ENCODE results near the gene TRIM2. TPM values are rescaled to one million over a fixed set of nuclear protein-coding genes. Genes with fewer than 3 reads are reported as not detected.

TRIM2 gene
- polyA plus RNA-seq, 1 of the 3 experiments (the other 2 are of a cell fraction): 16.4 TPM

DNA sequence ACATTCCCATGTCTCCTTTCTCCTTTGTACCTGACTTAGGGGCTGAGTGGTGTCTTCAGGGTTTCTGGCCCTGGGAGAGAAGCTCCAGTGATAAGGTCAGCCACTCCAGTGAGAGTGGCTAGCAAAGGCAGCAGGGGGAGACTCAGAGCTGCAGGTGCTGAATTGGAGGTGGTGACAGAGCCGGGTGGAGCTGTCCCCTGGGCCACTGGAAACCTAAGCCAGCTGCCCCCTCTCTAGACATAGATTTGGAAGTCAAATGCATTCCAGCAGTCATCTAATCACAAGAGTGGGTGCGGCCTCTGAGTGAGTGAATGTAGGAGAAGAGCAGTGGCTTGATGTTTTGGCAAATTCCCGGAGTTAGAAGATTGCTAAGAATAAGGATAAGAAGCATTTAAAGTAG lies 28.5 kb downstream of the TRIM2 start (continued):
- TF ChIP-seq GATA2 (CRISPR knock-in tag; IDR thresholded peaks at IDR 0.05): no peak
- no peak for TF ChIP-seq EP300 (IDR thresholded peaks at IDR 0.05; ENCODE audit: borderline replicate concordance in 1 of 2, low read depth in 1 of 2, low read length in 1 of 2)
- no peak for TF ChIP-seq FOXM1 (IDR thresholded peaks at IDR 0.05; ENCODE audit: low read depth)
- TF ChIP-seq, protein P1, sequence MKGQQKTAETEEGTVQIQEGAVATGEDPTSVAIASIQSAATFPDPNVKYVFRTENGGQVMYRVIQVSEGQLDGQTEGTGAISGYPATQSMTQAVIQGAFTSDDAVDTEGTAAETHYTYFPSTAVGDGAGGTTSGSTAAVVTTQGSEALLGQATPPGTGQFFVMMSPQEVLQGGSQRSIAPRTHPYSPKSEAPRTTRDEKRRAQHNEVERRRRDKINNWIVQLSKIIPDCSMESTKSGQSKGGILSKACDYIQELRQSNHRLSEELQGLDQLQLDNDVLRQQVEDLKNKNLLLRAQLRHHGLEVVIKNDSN (IDR thresholded peaks at IDR 0.05; ENCODE audit: borderline replicate concordance, low read depth): no peak
- TF ChIP-seq, protein P2, sequence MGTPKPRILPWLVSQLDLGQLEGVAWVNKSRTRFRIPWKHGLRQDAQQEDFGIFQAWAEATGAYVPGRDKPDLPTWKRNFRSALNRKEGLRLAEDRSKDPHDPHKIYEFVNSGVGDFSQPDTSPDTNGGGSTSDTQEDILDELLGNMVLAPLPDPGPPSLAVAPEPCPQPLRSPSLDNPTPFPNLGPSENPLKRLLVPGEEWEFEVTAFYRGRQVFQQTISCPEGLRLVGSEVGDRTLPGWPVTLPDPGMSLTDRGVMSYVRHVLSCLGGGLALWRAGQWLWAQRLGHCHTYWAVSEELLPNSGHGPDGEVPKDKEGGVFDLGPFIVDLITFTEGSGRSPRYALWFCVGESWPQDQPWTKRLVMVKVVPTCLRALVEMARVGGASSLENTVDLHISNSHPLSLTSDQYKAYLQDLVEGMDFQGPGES (IDR thresholded peaks at IDR 0.05; ENCODE audit: low read depth, low read length): no peak
- no peak for TF ChIP-seq TEAD4 (IDR thresholded peaks at IDR 0.05; ENCODE audit: borderline replicate concordance, insufficient read depth)
- no peak for TF ChIP-seq YY1 (IDR thresholded peaks at IDR 0.05; ENCODE audit: low read depth)
- peak; percentile 19; the same call in 1 of the 2 replicates for TF ChIP-seq SMC3 (IDR thresholded peaks at IDR 0.05; ENCODE audit: low read depth, low read length)
- TF ChIP-seq MXI1 (IDR thresholded peaks at IDR 0.05; ENCODE audit: low read depth, low read length): no peak
- TF ChIP-seq RFX5 (IDR thresholded peaks at IDR 0.05; ENCODE audit: low read length): no peak
- TF ChIP-seq, protein P3, sequence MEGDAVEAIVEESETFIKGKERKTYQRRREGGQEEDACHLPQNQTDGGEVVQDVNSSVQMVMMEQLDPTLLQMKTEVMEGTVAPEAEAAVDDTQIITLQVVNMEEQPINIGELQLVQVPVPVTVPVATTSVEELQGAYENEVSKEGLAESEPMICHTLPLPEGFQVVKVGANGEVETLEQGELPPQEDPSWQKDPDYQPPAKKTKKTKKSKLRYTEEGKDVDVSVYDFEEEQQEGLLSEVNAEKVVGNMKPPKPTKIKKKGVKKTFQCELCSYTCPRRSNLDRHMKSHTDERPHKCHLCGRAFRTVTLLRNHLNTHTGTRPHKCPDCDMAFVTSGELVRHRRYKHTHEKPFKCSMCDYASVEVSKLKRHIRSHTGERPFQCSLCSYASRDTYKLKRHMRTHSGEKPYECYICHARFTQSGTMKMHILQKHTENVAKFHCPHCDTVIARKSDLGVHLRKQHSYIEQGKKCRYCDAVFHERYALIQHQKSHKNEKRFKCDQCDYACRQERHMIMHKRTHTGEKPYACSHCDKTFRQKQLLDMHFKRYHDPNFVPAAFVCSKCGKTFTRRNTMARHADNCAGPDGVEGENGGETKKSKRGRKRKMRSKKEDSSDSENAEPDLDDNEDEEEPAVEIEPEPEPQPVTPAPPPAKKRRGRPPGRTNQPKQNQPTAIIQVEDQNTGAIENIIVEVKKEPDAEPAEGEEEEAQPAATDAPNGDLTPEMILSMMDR (IDR thresholded peaks at IDR 0.05): peak; percentile 34
- no peak for TF ChIP-seq NFIC (IDR thresholded peaks at IDR 0.05; ENCODE audit: borderline replicate concordance)
- TF ChIP-seq, protein P4, sequence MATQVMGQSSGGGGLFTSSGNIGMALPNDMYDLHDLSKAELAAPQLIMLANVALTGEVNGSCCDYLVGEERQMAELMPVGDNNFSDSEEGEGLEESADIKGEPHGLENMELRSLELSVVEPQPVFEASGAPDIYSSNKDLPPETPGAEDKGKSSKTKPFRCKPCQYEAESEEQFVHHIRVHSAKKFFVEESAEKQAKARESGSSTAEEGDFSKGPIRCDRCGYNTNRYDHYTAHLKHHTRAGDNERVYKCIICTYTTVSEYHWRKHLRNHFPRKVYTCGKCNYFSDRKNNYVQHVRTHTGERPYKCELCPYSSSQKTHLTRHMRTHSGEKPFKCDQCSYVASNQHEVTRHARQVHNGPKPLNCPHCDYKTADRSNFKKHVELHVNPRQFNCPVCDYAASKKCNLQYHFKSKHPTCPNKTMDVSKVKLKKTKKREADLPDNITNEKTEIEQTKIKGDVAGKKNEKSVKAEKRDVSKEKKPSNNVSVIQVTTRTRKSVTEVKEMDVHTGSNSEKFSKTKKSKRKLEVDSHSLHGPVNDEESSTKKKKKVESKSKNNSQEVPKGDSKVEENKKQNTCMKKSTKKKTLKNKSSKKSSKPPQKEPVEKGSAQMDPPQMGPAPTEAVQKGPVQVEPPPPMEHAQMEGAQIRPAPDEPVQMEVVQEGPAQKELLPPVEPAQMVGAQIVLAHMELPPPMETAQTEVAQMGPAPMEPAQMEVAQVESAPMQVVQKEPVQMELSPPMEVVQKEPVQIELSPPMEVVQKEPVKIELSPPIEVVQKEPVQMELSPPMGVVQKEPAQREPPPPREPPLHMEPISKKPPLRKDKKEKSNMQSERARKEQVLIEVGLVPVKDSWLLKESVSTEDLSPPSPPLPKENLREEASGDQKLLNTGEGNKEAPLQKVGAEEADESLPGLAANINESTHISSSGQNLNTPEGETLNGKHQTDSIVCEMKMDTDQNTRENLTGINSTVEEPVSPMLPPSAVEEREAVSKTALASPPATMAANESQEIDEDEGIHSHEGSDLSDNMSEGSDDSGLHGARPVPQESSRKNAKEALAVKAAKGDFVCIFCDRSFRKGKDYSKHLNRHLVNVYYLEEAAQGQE (IDR thresholded peaks at IDR 0.05; ENCODE audit: low read depth, low read length): peak; percentile 34; the same call in 1 of the 2 replicates
